HL-60/S4 treated with phorbol 12-myristate 13-acetate at 8.2 ng/mL for 4 days and 3 days (cell line): ENCODE data around the gene COA4.
"Not testable (repeated sequence)": the region's sequence is repeated elsewhere in the genome, so short reads cannot be mapped to it uniquely, and the experiment has no call there.

ENCODE experiments used
- in situ Hi-C: fragments of 300-500 bp; cut with MboI; formaldehyde crosslinking; loops from 2 replicates; pipeline ENCODE4 v1.15.0; 2022; ENCODE audit warnings: low sequenced_read_pairs

The COA4 gene

GRCh38 chr11:73876424-73877310, at the start of gene COA4, which contains the start of gene PAAF1:
COA4 (minus strand) TSS chr11:73876846; CDS start chr11:73873378, 3,468 bp downstream.
PAAF1 (plus strand) TSS chr11:73876999; CDS start chr11:73877022, 23 bp downstream.
- in situ Hi-C loops: no loop called here

DNA sequence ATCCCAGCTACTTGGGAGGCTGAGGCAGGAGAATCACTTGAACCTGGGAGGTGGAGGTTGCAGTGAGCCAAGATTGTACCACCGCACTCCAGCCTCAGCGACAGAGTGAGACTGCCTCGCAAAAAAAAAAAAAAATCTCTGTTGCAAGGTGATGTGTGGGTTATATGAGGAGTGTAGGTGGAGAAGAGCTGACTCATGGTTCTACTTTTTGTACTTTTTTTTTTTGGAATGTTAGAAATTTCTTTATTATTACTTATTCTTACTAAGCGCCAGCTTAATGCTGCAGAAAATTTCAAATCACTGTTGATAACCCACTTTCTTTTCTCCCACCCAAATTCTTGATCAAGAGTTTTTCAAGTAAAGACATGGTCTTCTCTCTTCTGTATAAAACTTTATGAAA, 44.5 kb upstream of the COA4 start:
- in situ Hi-C loops: no loop called here

GRCh38 chr11:73916435-73916834, 39.8 kb upstream of the COA4 start:
- in situ Hi-C loops: no loop called here

GRCh38 chr11:73914284-73914683, 37.6 kb upstream of the COA4 start:
- in situ Hi-C loops: no loop called here

GRCh38 chr11:73913472-73913871, 36.8 kb upstream of the COA4 start:
- in situ Hi-C loops: no loop called here

- in situ Hi-C loops: no loop called here
Measured at GRCh38 chr11:73912026-73912425, 35.4 kb upstream of the COA4 start.

- in situ Hi-C loops: no loop called here
Measured at GRCh38 chr11:73907191-73907590, 30.5 kb upstream of the COA4 start.

DNA sequence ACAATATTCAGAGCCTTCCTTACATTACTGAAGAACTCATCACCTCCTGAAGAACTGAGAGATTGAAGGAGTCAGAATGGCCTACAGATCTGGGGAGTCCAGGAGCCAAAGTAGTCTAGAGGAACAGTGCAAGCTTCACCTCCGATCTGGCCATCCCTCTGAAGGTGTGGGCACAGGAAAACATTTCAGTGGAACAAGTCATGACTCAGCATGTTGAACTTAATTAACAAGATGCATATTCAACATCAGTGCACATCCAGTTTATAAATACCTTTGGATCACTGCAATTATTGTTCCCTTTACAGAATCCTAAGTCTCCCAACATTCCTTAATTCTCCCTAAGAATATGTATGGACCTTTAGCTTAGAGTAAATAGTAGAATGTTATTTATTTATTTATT, 25.7 kb upstream of the COA4 start:
- in situ Hi-C loops: no loop called here

DNA sequence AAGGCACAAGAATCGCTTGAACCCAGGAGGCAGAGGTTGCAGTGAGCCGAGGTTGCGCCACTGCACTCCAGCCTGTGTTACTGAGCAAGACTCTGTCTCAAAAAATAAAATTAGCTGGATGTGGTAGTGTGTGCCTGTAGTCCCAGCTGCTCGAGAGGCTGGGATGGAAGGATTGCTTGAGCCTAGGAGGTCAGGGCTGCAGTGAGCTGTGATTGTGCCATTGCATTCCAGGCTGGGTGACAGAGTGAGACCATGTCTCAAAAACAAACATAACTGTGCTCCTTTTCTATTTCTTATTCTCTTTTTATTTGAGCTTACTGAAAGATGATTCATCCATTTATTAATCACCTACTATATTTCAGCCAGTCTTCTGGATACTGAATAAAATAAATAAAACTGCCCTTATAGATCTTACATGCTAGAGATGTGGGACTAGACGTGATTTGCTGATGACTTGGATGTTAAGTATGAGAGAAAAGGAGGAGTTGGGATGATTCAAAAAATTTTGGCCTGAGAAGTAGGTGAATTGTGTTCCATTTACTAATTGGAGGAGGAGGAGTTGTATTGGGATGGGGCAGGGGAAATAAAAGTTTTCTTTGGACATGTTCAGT, 18.2 kb upstream of the COA4 start:
- in situ Hi-C loops: no loop called here

- in situ Hi-C loops: no loop called here
Measured at GRCh38 chr11:73893041-73893440, 16.4 kb upstream of the COA4 start.

DNA sequence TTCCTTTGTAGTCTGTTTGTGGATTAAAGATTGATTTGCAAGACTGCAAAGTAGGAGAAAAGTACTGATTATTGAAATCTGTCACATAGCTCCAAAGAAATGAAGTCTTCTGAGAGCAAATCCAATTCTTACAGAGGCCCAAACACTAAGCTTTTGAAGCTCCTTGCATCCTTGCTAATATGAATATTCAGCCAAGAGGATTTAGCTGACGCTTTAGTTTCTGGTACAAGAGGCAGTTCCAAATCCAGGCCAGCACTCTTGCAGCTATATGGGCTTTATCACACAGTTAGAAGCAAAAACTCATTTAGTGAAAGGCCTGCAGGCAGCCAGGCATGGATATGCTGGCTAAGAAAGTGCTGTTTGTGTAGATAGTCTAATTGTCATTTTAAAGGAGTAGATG, 12.9 kb upstream of the COA4 start:
- in situ Hi-C loops: no loop called here

DNA sequence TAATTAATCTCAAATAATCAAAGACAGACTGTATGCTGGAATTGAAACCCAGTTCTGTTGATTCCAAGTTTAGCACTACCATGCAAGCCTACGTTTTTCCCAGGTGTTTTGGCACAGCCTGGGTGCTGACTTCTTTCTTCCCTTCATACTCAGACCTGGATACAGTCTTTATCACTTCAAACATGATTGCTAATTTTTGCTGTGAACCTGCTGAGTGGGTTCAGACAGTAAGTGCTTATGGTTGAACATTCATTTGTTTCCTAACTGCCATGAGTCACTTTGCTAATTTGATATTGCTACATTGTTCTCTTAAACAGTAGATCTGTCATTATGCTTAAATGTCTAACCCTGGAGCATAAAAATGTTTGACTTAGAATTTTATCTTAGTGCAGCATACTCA, 12.4 kb upstream of the COA4 start:
- in situ Hi-C loops: no loop called here

DNA sequence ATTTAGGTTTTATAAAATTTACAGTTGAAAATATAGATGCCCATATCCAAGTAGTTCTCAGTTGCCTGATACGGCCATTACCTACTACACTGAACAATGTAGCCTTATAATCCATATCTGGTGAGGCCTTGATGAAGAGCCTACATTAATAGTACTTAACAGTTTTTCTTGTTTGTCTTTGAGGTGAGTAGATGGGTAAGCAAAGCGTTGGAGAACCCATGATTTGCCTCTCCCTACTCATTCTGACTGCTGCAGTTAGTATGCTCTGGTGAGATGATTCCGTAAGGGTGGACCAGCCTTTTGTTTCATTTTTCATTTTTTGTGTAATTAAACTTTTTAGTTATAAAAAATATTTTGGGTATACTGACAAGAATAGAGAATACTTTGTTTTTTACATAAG, 11.6 kb upstream of the COA4 start:
- in situ Hi-C loops: no loop called here

DNA sequence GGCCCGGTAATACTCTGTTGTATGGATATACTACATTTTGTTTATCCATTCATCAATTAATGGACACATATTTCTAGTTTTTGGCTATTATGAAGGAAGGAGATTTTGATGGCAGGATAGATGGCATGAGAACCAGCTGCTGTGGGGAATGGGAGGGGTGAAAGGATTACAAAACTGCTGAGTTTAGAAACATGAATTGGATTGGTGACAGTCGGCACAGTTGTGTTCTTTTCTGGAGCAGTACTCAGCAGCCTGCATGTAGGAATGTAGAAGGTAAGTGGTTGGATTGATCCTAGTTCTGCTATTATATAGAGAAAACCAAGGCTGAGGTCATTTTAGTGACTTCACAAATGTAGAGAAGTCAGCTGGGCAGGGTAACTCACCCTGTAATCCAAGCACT, 7.2 kb upstream of the COA4 start:
- in situ Hi-C loops: no loop called here

DNA sequence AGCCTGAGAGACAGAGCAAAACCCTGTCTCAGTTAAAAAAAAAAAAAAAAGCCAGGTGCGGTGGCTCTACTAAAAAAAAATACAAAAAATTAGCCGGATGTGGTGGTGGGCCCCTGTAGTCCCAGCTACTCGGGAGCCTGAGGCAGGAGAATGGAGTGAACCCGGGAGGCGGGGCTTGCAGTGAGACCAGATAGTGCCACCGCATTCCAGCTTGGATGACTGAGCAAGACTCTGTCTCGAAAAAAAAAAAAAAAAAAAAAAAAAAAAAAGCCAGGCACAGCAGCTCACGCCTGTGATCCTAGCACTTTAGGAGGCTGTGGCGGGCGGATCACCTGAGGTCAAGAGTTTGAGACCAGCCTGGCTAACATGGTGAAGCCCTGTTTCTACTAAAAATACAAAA, 3.8 kb upstream of the COA4 start:
- in situ Hi-C loops: not testable (repeated sequence)

DNA sequence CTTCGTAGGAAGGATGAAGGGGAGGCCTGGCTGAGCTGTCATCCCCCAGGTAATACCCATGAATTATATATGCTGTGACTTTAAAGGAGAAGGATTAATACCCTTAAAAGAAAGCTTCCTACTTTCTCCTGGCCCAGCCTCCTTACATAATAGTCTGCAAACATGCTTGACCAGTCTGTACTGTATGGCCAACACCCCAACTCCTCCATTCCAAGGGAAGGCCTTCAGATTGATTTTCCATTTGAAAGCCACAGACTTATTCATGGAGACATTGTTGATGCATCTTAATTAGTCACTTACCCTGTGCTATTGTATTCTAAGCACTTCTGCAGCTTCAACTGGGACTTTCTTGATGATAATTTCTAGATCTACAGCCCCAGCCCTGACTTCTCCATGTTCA, 2.1 kb upstream of the COA4 start:
- in situ Hi-C loops: no loop called here

- in situ Hi-C loops: no loop called here
Measured at GRCh38 chr11:73875840-73876239, 806 bp downstream of the COA4 start.

DNA sequence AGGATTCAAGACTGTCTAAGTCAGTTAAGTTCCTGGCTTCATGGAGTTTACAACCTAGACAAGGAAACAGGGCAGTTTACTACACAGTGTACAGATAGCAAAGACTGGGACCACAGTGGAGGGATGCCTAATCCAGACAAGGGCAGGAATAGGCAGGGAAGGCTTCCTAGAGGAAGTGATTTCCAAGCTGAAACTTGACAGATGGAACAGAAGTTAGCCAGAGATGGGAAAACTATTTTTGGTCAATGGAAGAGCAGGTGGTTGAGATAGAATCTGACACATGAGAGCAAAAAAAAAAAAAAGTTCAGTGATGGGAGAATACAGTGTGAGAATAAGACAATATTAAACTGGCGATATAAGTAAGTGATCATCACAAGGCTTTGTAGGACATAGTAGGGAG, 1.3 kb downstream of the COA4 start:
- in situ Hi-C loops: no loop called here

- in situ Hi-C loops: no loop called here
Measured at GRCh38 chr11:73872749-73873357, 3.8 kb downstream of the COA4 start.

GRCh38 chr11:73870261-73870660, 6.4 kb downstream of the COA4 start:
- in situ Hi-C loops: no loop called here

GRCh38 chr11:73869332-73869949, 7.2 kb downstream of the COA4 start:
- in situ Hi-C loops: no loop called here
